Neural cell (in vitro differentiated cells): Measurements from ENCODE around the gene SCN3B. TPM values are rescaled to one million over a fixed set of nuclear protein-coding genes. Genes with fewer than 3 reads are reported as not detected.

Experiments
- H2AFZ ChIP-seq: fragments of 200-600, 300-800 bp; sonication (generic), shearing (Covaris generic); 2 replicates; pipeline ENCODE4 v1.6.0; 2014; ENCODE audit warnings: low read depth, mild to moderate bottlenecking, antibody characterized with exemption, low read length, moderate library complexity
- H3F3A ChIP-seq: fragments of 200-600 bp; shearing (Covaris generic); 2 replicates; pipeline ENCODE4 v1.6.1; 2016; ENCODE audit warnings: mild to moderate bottlenecking, moderate library complexity, mixed read lengths, antibody characterized with exemption, low read length; ENCODE audit not compliant: insufficient read depth, poor library complexity, severe bottlenecking
- H3K27ac ChIP-seq: fragments of 200-600, 300-800 bp; sonication (generic), shearing (Covaris generic); 2 replicates; pipeline ENCODE4 v1.5.1; 2014; ENCODE audit warnings: mild to moderate bottlenecking, low read length, moderate library complexity
- H3K27me3 ChIP-seq: fragments of 300-800, 200-600 bp; sonication (generic), shearing (Covaris generic); 2 replicates; pipeline ENCODE4 v1.6.0; 2014; ENCODE audit warnings: mild to moderate bottlenecking, low read depth, low read length, moderate library complexity; ENCODE audit not compliant: insufficient read depth
- H3K36me3 ChIP-seq: fragments of 300-800, 200-600 bp; sonication (generic), shearing (Covaris generic); 2 replicates; pipeline ENCODE4 v1.5.1; 2014; ENCODE audit warnings: mild to moderate bottlenecking, antibody characterized with exemption, low read length, moderate library complexity; ENCODE audit not compliant: insufficient read depth
- H3K4me2 ChIP-seq: fragments of 300-800, 200-600 bp; sonication (generic), shearing (Covaris generic); 2 replicates; pipeline ENCODE4 v1.6.0; 2014; ENCODE audit warnings: mild to moderate bottlenecking, low read length
- H3K4me3 ChIP-seq: fragments of 300-800, 200-600 bp; sonication (generic), shearing (Covaris generic); 2 replicates; pipeline ENCODE4 v1.5.1; 2014; ENCODE audit warnings: mild to moderate bottlenecking, low read length, moderate library complexity
- H3K79me2 ChIP-seq: fragments of 200-600 bp; shearing (Covaris generic); replicated peaks from 2 replicates; pipeline ENCODE4 v1.6.0; 2014; ENCODE audit warnings: mild to moderate bottlenecking, low read length, moderate library complexity; ENCODE audit not compliant: insufficient read depth
- H3K9ac ChIP-seq: fragments of 300-800, 200-600 bp; sonication (generic), shearing (Covaris generic); 2 replicates; pipeline ENCODE4 v1.6.1; 2016; ENCODE audit warnings: mild to moderate bottlenecking, low read length, mixed read lengths
- H3K9me2 ChIP-seq: fragments of 200-600 bp; shearing (Covaris generic); 2 replicates; pipeline ENCODE4 v1.6.1; 2016; ENCODE audit warnings: mild to moderate bottlenecking, low read length, mixed read lengths; ENCODE audit not compliant: insufficient read depth
- H3K9me3 ChIP-seq: fragments of 200-600, 300-800 bp; sonication (generic), shearing (Covaris generic); 2 replicates; pipeline ENCODE4 v1.6.1; 2016; ENCODE audit warnings: mild to moderate bottlenecking, mixed run types, low read length, moderate library complexity, mixed read lengths
- H4K20me1 ChIP-seq: fragments of 200-600 bp; shearing (Covaris generic); 2 replicates; pipeline ENCODE4 v1.6.1; 2016; ENCODE audit warnings: mild to moderate bottlenecking, mixed run types; ENCODE audit not compliant: insufficient read depth
- EP300 ChIP-seq: fragments of 450-650 bp; conservative IDR thresholded peaks from 2 replicates; pipeline ENCODE4 v1.6.1; 2014; ENCODE audit warnings: antibody characterized with exemption, mild to moderate bottlenecking, moderate library complexity; ENCODE audit not compliant: poor library complexity, severe bottlenecking
- EZH2 ChIP-seq: fragments of 200-600, 300-800 bp; shearing (Covaris generic), sonication (generic); IDR thresholded peaks from 2 replicates; pipeline ENCODE4 v1.6.1; 2014; ENCODE audit warnings: antibody characterized with exemption, low read length, borderline replicate concordance, mild to moderate bottlenecking; ENCODE audit not compliant: insufficient read depth, poor library complexity, severe bottlenecking
- MXI1 ChIP-seq: fragments of 450-650 bp; conservative IDR thresholded peaks from 2 replicates; pipeline ENCODE4 v1.6.1; 2014; ENCODE audit warnings: antibody characterized with exemption, mild to moderate bottlenecking; ENCODE audit not compliant: poor library complexity, severe bottlenecking
- POLR2AphosphoS5 ChIP-seq: IDR thresholded peaks from 2 replicates; pipeline ENCODE4 v1.6.1; 2012
- RAD21 ChIP-seq: fragments of 450-650 bp; conservative IDR thresholded peaks from 2 replicates; pipeline ENCODE4 v1.6.1; 2014; ENCODE audit warnings: antibody characterized with exemption, mild to moderate bottlenecking, moderate library complexity
- SMC3 ChIP-seq: fragments of 450-650 bp; conservative IDR thresholded peaks from 2 replicates; pipeline ENCODE4 v1.6.1; 2014; ENCODE audit warnings: antibody characterized with exemption, mild to moderate bottlenecking, moderate library complexity; ENCODE audit not compliant: poor library complexity
- TAF1 ChIP-seq: IDR thresholded peaks from 2 replicates; pipeline ENCODE4 v1.6.1; 2012; ENCODE audit warnings: low read depth
- polyA plus RNA-seq: library from polyadenylated mRNA; depleted of rRNA; stranded (reverse); fragments of >200 nt; gene quantifications from 2 replicates; pipeline ENCODE4 v1.2.3, GENCODE V29; 2014
- TF ChIP-seq, protein P1 (sequence below): fragments of 450-650 bp; IDR thresholded peaks from 2 replicates; pipeline ENCODE4 v1.5.1; 2014; ENCODE audit warnings: antibody characterized with exemption, mild to moderate bottlenecking, moderate library complexity; ENCODE audit not compliant: poor library complexity, severe bottlenecking
- TF ChIP-seq, protein P2 (sequence below): IDR thresholded peaks from 2 replicates; pipeline ENCODE4 v1.6.1; 2012; ENCODE audit warnings: borderline replicate concordance

The SCN3B gene
- polyA plus RNA-seq, 1 donor from 2014 or later = 42.1 TPM

DNA sequence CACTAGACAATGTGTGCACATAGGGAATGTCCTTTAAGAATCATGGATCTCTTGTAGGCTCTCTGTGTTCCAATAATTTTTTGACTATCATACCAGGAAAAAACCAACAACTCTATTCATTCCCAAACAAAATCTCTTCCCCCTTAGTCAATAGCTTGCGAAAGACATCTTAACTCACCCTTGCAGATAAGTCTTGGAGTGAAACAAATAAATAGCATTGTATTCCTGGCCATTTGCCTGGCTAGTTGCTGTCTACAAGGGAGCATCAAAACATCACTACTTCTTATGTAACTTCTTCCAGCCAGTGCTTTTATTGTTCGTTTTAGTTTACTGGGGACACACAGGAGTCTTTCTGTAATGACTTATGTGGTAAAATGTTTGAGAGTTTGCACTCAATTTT is 29.4 kb downstream of the SCN3B start:
- no peaks in the 10 kb centered on the region for H4K20me1 ChIP-seq
- H3K9ac ChIP-seq = no peak overlapping the region
- no peaks in the 10 kb centered on the region for H3K9me2 ChIP-seq
- no peaks in the 10 kb centered on the region for H3K79me2 ChIP-seq
- no peak overlapping the region for H3K27ac ChIP-seq
- no peaks in the 10 kb centered on the region for H3F3A ChIP-seq
- no peak overlapping the region for H3K4me3 ChIP-seq
- no peaks in the 10 kb centered on the region for H3K36me3 ChIP-seq
- no peak overlapping the region for H3K4me2 ChIP-seq
- TF ChIP-seq, protein P1, sequence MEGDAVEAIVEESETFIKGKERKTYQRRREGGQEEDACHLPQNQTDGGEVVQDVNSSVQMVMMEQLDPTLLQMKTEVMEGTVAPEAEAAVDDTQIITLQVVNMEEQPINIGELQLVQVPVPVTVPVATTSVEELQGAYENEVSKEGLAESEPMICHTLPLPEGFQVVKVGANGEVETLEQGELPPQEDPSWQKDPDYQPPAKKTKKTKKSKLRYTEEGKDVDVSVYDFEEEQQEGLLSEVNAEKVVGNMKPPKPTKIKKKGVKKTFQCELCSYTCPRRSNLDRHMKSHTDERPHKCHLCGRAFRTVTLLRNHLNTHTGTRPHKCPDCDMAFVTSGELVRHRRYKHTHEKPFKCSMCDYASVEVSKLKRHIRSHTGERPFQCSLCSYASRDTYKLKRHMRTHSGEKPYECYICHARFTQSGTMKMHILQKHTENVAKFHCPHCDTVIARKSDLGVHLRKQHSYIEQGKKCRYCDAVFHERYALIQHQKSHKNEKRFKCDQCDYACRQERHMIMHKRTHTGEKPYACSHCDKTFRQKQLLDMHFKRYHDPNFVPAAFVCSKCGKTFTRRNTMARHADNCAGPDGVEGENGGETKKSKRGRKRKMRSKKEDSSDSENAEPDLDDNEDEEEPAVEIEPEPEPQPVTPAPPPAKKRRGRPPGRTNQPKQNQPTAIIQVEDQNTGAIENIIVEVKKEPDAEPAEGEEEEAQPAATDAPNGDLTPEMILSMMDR = no peak
- TF ChIP-seq EP300 = no peak
- no peak for TF ChIP-seq RAD21
- TF ChIP-seq SMC3 = no peak
- TF ChIP-seq, protein P2, sequence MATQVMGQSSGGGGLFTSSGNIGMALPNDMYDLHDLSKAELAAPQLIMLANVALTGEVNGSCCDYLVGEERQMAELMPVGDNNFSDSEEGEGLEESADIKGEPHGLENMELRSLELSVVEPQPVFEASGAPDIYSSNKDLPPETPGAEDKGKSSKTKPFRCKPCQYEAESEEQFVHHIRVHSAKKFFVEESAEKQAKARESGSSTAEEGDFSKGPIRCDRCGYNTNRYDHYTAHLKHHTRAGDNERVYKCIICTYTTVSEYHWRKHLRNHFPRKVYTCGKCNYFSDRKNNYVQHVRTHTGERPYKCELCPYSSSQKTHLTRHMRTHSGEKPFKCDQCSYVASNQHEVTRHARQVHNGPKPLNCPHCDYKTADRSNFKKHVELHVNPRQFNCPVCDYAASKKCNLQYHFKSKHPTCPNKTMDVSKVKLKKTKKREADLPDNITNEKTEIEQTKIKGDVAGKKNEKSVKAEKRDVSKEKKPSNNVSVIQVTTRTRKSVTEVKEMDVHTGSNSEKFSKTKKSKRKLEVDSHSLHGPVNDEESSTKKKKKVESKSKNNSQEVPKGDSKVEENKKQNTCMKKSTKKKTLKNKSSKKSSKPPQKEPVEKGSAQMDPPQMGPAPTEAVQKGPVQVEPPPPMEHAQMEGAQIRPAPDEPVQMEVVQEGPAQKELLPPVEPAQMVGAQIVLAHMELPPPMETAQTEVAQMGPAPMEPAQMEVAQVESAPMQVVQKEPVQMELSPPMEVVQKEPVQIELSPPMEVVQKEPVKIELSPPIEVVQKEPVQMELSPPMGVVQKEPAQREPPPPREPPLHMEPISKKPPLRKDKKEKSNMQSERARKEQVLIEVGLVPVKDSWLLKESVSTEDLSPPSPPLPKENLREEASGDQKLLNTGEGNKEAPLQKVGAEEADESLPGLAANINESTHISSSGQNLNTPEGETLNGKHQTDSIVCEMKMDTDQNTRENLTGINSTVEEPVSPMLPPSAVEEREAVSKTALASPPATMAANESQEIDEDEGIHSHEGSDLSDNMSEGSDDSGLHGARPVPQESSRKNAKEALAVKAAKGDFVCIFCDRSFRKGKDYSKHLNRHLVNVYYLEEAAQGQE = no peak
- no peak for TF ChIP-seq POLR2AphosphoS5
- TF ChIP-seq MXI1 = no peak
- no peak for TF ChIP-seq TAF1
- TF ChIP-seq EZH2 = no peak
- H3K9me3 ChIP-seq = no peaks in the 10 kb centered on the region
- no peak overlapping the region for H2AFZ ChIP-seq
- no peaks in the 10 kb centered on the region for H3K27me3 ChIP-seq

DNA sequence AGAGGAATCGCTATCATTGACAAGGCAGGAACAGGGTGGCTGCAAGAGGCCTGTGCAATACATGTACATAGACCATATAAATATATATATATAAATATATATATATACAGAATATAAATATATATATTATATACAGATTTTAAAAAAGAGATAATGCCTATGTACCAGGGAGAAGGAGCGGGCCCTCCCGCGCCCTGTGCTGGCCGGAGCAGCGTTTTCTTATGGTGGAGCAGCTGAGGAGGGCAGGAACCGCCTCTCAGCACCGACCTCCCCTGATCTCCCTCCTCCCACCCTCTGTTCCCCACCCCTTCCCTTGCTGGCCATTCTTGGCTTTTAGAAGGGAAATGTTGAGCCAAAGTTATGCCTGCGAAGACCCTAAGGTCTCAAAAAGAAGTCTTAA is 31.8 kb downstream of the SCN3B start:
- Histone ChIP-seq H3K4me3 (no peak overlapping the region), H3K36me3 (no peaks in the 10 kb centered on the region), H3K27me3 (no peaks in the 10 kb centered on the region), H3K79me2 (no peaks in the 10 kb centered on the region), H3K9me3 (no peaks in the 10 kb centered on the region), H4K20me1 (no peaks in the 10 kb centered on the region), H3K27ac (no peak overlapping the region), H3K9me2 (no peaks in the 10 kb centered on the region), H3K4me2 (no peak overlapping the region), H3K9ac (no peak overlapping the region), H2AFZ (no peak overlapping the region), H3F3A (no peaks in the 10 kb centered on the region)
- TF ChIP-seq RAD21 (no peak), POLR2AphosphoS5 (no peak), EZH2 (no peak), MXI1 (no peak), SMC3 (no peak), TAF1 (no peak), EP300 (no peak)
- TF ChIP-seq, protein P2 = no peak
- TF ChIP-seq, protein P1 = no peak
